Effector CD8-positive, alpha-beta T cell (primary cell): Measurements from ENCODE around the gene PFN4.
"Not testable (repeated sequence)": the region's sequence is repeated elsewhere in the genome, so short reads cannot be mapped to it uniquely, and the experiment has no call there.

Experiments
- DNase-seq: peaks from one replicate; lab custom pipeline; 2025; lab: John Stamatoyannopoulos, UW

Gene PFN4

GRCh38 chr2:24111407-24111901 is 11.7 kb downstream of the PFN4 start:
- DNase-seq, result no peak

- DNase-seq, result no peak
These were observed 12.4 kb downstream of the PFN4 start for GRCh38 chr2:24110660-24111303.

GRCh38 chr2:24109431-24109830 is 13.7 kb downstream of the PFN4 start:
- DNase-seq, result not testable (repeated sequence)

GRCh38 chr2:24107336-24107735 is 15.8 kb downstream of the PFN4 start:
- DNase-seq, result no peak

- DNase-seq, result no peak
These were observed 16.3 kb downstream of the PFN4 start for GRCh38 chr2:24106786-24107185.

- DNase-seq, result no peak
These were observed 17.3 kb downstream of the PFN4 start for GRCh38 chr2:24105816-24106215.

- DNase-seq, result no peak
These were observed 18.2 kb downstream of the PFN4 start for GRCh38 chr2:24104906-24105305.

GRCh38 chr2:24104110-24104650 is 19.0 kb downstream of the PFN4 start:
- no peak for DNase-seq

- no peak for DNase-seq
These were observed 20.5 kb downstream of the PFN4 start for GRCh38 chr2:24102677-24103076.

GRCh38 chr2:24101992-24102391 is 21.1 kb downstream of the PFN4 start:
- no peak for DNase-seq

GRCh38 chr2:24100732-24101131 is 22.4 kb downstream of the PFN4 start:
- not testable (repeated sequence) for DNase-seq

- not testable (repeated sequence) for DNase-seq
These were observed 27.9 kb downstream of the PFN4 start for GRCh38 chr2:24095171-24095677.

GRCh38 chr2:24093270-24093669 is 29.9 kb downstream of the PFN4 start:
- DNase-seq, result not testable (repeated sequence)

GRCh38 chr2:24088821-24089359 is 34.2 kb downstream of the PFN4 start:
- DNase-seq, result no peak

- no peak for DNase-seq
These were observed 36.1 kb downstream of the PFN4 start for GRCh38 chr2:24087032-24087431.

GRCh38 chr2:24086241-24086640 is 36.9 kb downstream of the PFN4 start:
- DNase-seq, result no peak

- no peak for DNase-seq
These were observed 38.0 kb downstream of the PFN4 start for GRCh38 chr2:24085200-24085489.

GRCh38 chr2:24084386-24085199 is 38.5 kb downstream of the PFN4 start, which contains the start of gene TP53I3:
TSS of gene TP53I3 (minus strand) at chr2:24084834. CDS start at chr2:24084326, 508 bp downstream.
- peak; percentile 68 for DNase-seq

- DNase-seq, result no peak
These were observed 39.4 kb downstream of the PFN4 start for GRCh38 chr2:24083567-24084385.

GRCh38 chr2:24082787-24083566 is 40.2 kb downstream of the PFN4 start:
- no peak for DNase-seq

GRCh38 chr2:24080701-24081100 is 42.4 kb downstream of the PFN4 start:
- no peak for DNase-seq
